CD8-positive, alpha-beta memory T cell (primary cell): Measurements from ENCODE around the gene S100A2. TPM values are rescaled to one million over a fixed set of nuclear protein-coding genes. Genes with fewer than 3 reads are reported as not detected.
A peak's percentile ranks its signal among the peaks of the same experiment; 100 is the strongest.

ENCODE experiments used
- CTCF ChIA-PET: fragments of 350-600 bp; sonication (Branson Sonifier 250); formaldehyde crosslinking; loops from one replicate; lab custom pipeline; 2021; ENCODE audit warnings: antibody characterized with exemption; lab: Charles Lee
- POLR2A ChIA-PET: fragments of 350-600 bp; sonication (Branson Sonifier 250); formaldehyde crosslinking; loops from one replicate; lab custom pipeline; 2021; ENCODE audit warnings: antibody characterized with exemption; lab: Charles Lee
- DNase-seq, 5 donors: peaks; one replicate each; pipeline versions ENCODE4 v3.0.0 to v3.0.0-alpha.2; 2020 to 2022; ENCODE audit warnings: mixed read lengths in 1 of 5
- H3K27ac ChIP-seq: one replicate; pipeline ENCODE4 v1.7.0; 2013; ENCODE audit warnings: low read depth, mild to moderate bottlenecking, low read length, moderate library complexity
- H3K27me3 ChIP-seq: 2 replicates; pipeline ENCODE4 v1.7.0; 2013; ENCODE audit warnings: low read length, mild to moderate bottlenecking; ENCODE audit not compliant: insufficient read depth, poor library complexity, severe bottlenecking
- H3K36me3 ChIP-seq: 2 replicates; pipeline ENCODE4 v1.7.0; 2013; ENCODE audit warnings: mild to moderate bottlenecking, low read length, moderate library complexity; ENCODE audit not compliant: insufficient read depth
- H3K4me1 ChIP-seq: 2 replicates; pipeline ENCODE4 v1.7.0; 2013; ENCODE audit warnings: mild to moderate bottlenecking, low read length, moderate library complexity; ENCODE audit not compliant: insufficient read depth
- H3K4me3 ChIP-seq: 2 replicates; pipeline ENCODE4 v1.7.0; 2013; ENCODE audit warnings: mild to moderate bottlenecking, low read length
- H3K9me3 ChIP-seq: 2 replicates; pipeline ENCODE4 v1.7.0; 2013; ENCODE audit warnings: mild to moderate bottlenecking, low read length
- H3K27ac Mint-ChIP-seq, 8 donors: one replicate each; pipeline ENCODE4 v1.8.0; 2020 to 2021; ENCODE audit warnings: mixed read lengths in 8 of 8, mild to moderate bottlenecking in 6 of 8, inconsistent platforms in 3 of 8, moderate library complexity in 3 of 8
- H3K27me3 Mint-ChIP-seq, 2 donors: one replicate each; pipeline ENCODE4 v1.8.0; 2020 to 2021; ENCODE audit warnings: mixed read lengths in 2 of 2, mild to moderate bottlenecking in 1 of 2, moderate library complexity in 1 of 2
- H3K36me3 Mint-ChIP-seq, 3 donors: one replicate each; pipeline ENCODE4 v1.8.0; 2020 to 2021; ENCODE audit warnings: mixed read lengths in 3 of 3, inconsistent platforms in 1 of 3, mild to moderate bottlenecking in 1 of 3
- H3K4me1 Mint-ChIP-seq, 3 donors: one replicate each; pipeline ENCODE4 v1.8.0; 2020 to 2021; ENCODE audit warnings: mixed read lengths in 3 of 3, inconsistent platforms in 1 of 3, mild to moderate bottlenecking in 1 of 3
- H3K4me3 Mint-ChIP-seq, 7 donors: one replicate each; pipeline ENCODE4 v1.8.0; 2020 to 2021; ENCODE audit warnings: mixed read lengths in 7 of 7, mild to moderate bottlenecking in 6 of 7, moderate library complexity in 4 of 7, inconsistent platforms in 2 of 7
- H3K9me3 Mint-ChIP-seq, 5 donors: one replicate each; pipeline ENCODE4 v1.8.0; 2020 to 2022; ENCODE audit warnings: mixed read lengths in 5 of 5, mild to moderate bottlenecking in 3 of 5, moderate library complexity in 2 of 5, inconsistent platforms in 1 of 5
- polyA plus RNA-seq: library from polyadenylated mRNA; unstranded; fragments of 300-500 nt; fragmentation: Illumina TruSeq; gene quantifications from one replicate; pipeline ENCODE4 v1.2.3, GENCODE V29; 2021
- total RNA-seq, 2 experiments: library from RNA; stranded (reverse); gene quantifications; one replicate each; pipeline ENCODE4 v1.2.3, GENCODE V29; 2021

The S100A2 gene
- total and polyA plus RNA-seq, 3 experiments from 2014 or later = 0.72 to 1.1 (median 0.81) TPM

DNA sequence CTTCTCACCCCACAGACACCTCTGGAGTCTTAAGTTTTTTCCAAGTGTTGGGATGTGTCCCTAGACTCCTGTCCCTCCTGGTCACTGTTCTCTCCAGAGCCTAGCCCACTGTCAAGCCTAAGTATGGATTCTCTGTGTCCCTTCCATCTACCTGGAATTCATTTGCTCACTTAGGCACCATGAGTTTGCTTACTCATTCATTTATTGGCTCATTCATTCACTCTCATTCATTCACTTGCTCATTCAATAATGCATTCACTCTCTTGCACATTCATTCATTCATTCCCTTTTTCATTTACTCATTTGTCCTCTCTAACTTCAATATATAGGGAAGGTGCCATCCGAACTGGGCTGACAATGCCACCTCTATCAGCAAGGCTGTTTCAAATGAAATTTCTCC, 45.7 kb upstream of the S100A2 start:
- no peak overlapping the region for H3K4me3 ChIP-seq
- POLR2A ChIA-PET = no interaction called here
- no peaks in the 10 kb centered on the region for H3K27me3 ChIP-seq
- H3K4me3 Mint-ChIP-seq = no peak overlapping the region
- no peak overlapping the region for H3K27ac ChIP-seq
- no peaks in the 10 kb centered on the region for H3K9me3 ChIP-seq
- H3K9me3 Mint-ChIP-seq = no peaks in the 10 kb centered on the region
- no peaks in the 10 kb centered on the region for H3K4me1 Mint-ChIP-seq
- CTCF ChIA-PET = no interaction called here
- no peaks in the 10 kb centered on the region for H3K36me3 Mint-ChIP-seq
- no peaks in the 10 kb centered on the region for H3K4me1 ChIP-seq
- H3K27me3 Mint-ChIP-seq = peaks cover 0 to 6% of the 10 kb centered on the region in 2 donors
- H3K36me3 ChIP-seq = no peaks in the 10 kb centered on the region
- no peak for DNase-seq
- H3K27ac Mint-ChIP-seq = peak overlapping the region in 1 of 8 donors; percentile 35

DNA sequence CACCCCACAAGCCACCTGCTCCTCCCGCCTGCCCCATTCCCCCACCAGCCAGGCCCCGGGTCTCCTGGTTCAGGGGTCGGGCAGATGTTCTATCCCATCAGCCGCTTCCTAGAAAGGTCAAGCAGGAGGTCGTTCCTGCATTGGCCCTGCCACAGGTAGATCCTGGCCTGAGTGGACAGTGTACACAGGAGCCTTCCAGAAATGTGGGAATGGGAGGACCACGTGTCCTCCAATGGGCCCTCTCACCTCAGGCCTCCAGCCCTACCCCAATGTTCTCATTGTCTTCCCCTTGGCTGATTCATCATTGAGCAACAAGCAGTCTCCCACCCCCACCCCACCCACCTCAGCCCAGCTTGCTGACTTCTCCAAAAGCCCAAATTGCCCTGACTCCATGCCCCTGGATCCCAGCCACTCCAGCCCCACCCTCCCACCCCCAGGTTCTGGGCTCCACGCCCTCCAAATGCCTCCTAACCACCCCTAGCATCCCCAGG, 45.2 kb upstream of the S100A2 start:
- no peaks in the 10 kb centered on the region for H3K4me1 Mint-ChIP-seq
- H3K9me3 Mint-ChIP-seq = no peaks in the 10 kb centered on the region
- H3K36me3 Mint-ChIP-seq = no peaks in the 10 kb centered on the region
- H3K36me3 ChIP-seq = no peaks in the 10 kb centered on the region
- H3K27me3 ChIP-seq = no peaks in the 10 kb centered on the region
- no peak for DNase-seq
- H3K27me3 Mint-ChIP-seq = peaks cover 0 to 6% of the 10 kb centered on the region in 2 donors
- POLR2A ChIA-PET = interaction anchor here (0.6 kb wide), 1 partner anchor 108 kb away, joined by 3 read pairs; no protein-coding TSS in a partner anchor
- H3K27ac ChIP-seq = no peak overlapping the region
- CTCF ChIA-PET = no interaction called here
- no peaks in the 10 kb centered on the region for H3K4me1 ChIP-seq
- no peaks in the 10 kb centered on the region for H3K9me3 ChIP-seq
- no peak overlapping the region for H3K4me3 Mint-ChIP-seq
- H3K27ac Mint-ChIP-seq = peak overlapping the region in 1 of 8 donors; percentile 90
- H3K4me3 ChIP-seq = no peak overlapping the region

DNA sequence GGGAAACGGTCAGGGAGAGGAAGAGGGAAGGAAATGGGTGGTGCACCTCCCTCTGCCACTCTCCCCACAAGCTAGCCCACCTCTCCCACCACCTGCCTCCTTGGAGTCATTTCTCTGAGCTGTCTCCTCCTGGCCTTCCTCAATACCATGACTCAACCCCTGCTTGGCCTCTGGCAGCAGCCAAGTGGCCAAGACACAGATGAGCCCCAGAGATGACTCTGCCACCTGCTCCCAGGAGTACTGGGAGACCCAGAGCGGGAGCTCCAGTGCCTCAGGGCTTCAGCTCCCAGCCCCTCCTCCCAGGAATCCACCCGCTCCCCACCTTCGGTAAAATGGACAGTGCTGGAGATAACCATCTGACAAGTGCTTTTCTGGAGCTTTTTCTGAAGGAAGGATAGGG, 44.7 kb upstream of the S100A2 start:
- H3K27ac Mint-ChIP-seq = peak overlapping the region in 1 of 8 donors; percentile 90
- no peak for DNase-seq
- Histone ChIP-seq H3K27me3 (no peaks in the 10 kb centered on the region), H3K36me3 (no peaks in the 10 kb centered on the region), H3K9me3 (no peaks in the 10 kb centered on the region), H3K4me1 (no peaks in the 10 kb centered on the region), H3K27ac (no peak overlapping the region), H3K4me3 (no peak overlapping the region)
- no peaks in the 10 kb centered on the region for H3K36me3 Mint-ChIP-seq
- peaks cover 0 to 4% of the 10 kb centered on the region in 2 donors for H3K27me3 Mint-ChIP-seq
- no peaks in the 10 kb centered on the region for H3K9me3 Mint-ChIP-seq
- no peaks in the 10 kb centered on the region for H3K4me1 Mint-ChIP-seq
- ChIA-PET CTCF (no interaction called here), POLR2A (interaction anchor here (0.6 kb wide), 1 partner anchor 107 kb away, joined by 3 read pairs; no protein-coding TSS in a partner anchor)
- no peak overlapping the region for H3K4me3 Mint-ChIP-seq

DNA sequence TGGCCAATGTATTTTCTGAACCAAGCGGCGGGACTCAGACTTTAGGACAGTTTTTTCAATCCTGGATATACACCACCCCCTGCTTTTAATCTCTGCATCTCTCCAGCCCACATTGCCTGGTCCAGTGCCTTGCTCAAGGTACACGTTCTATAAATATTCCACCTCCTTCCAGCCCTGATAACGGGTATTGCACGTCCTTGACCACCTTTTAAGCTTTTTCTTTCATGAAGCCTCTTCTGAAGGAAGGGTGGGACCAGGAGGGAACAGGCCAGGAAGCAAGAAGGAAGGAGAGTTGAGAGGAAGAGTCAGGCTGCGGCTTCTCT, 43.9 kb upstream of the S100A2 start:
- H3K36me3 Mint-ChIP-seq = no peaks in the 10 kb centered on the region
- CTCF ChIA-PET = no interaction called here
- no peaks in the 10 kb centered on the region for H3K4me1 Mint-ChIP-seq
- H3K27ac Mint-ChIP-seq = peak overlapping the region in 2 of 8 donors; percentile 25 to 73
- H3K9me3 Mint-ChIP-seq = no peaks in the 10 kb centered on the region
- H3K4me1 ChIP-seq = no peaks in the 10 kb centered on the region
- H3K4me3 Mint-ChIP-seq = no peak overlapping the region
- no peak overlapping the region for H3K27ac ChIP-seq
- H3K4me3 ChIP-seq = no peak overlapping the region
- no peaks in the 10 kb centered on the region for H3K27me3 ChIP-seq
- no peak for DNase-seq
- H3K36me3 ChIP-seq = no peaks in the 10 kb centered on the region
- H3K9me3 ChIP-seq = no peaks in the 10 kb centered on the region
- H3K27me3 Mint-ChIP-seq = peaks cover 0 to 1% of the 10 kb centered on the region in 2 donors
- POLR2A ChIA-PET = no interaction called here

DNA sequence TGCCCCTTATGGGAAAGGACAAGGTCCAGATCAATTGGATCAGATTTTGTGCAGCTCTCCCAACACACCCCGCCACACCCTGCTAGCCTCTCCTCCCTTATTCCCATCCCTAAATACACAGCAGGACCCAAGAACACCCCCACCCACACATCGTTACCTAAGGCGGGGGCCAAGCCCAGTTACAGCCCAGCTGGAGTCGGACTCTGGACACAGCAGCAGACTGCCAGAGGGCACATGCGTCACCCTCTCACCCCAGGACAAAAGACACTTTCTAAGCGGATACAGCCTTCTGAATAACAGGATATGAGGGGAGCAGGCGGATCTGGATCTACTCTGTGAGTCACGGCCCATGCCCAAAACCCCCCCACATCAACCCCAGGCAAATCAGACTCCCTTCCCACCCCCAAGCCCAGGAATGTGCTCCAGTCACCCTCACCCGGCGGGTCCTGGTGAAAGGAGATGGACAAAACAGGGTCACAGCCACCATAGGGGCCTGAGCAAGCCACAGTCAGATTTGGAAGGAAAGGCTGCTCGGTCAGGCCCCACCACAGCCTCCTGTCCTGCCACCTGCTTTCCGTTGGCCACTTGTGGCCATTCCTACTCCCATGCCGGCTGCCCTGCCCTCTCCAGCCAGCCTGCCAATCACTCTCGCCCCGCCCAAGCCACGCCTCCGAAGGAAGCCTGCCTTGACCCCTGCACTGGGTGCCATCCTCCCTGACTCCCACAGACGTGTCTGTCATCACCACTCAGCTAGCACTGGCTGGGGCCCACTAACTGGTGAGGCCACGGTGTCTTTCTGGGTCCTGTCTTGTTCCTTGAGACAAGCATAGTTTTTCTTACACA, 43.3 kb upstream of the S100A2 start:
- Histone ChIP-seq H3K27me3 (no peaks in the 10 kb centered on the region), H3K9me3 (no peaks in the 10 kb centered on the region), H3K4me3 (no peak overlapping the region), H3K4me1 (no peaks in the 10 kb centered on the region), H3K36me3 (no peaks in the 10 kb centered on the region), H3K27ac (no peak overlapping the region)
- H3K27me3 Mint-ChIP-seq = peaks cover 0 to 1% of the 10 kb centered on the region in 2 donors
- H3K9me3 Mint-ChIP-seq = no peaks in the 10 kb centered on the region
- no peaks in the 10 kb centered on the region for H3K4me1 Mint-ChIP-seq
- ChIA-PET POLR2A (no interaction called here), CTCF (no interaction called here)
- no peaks in the 10 kb centered on the region for H3K36me3 Mint-ChIP-seq
- DNase-seq = no peak
- H3K4me3 Mint-ChIP-seq = no peak overlapping the region
- H3K27ac Mint-ChIP-seq = peak overlapping the region in 1 of 8 donors; percentile 73

DNA sequence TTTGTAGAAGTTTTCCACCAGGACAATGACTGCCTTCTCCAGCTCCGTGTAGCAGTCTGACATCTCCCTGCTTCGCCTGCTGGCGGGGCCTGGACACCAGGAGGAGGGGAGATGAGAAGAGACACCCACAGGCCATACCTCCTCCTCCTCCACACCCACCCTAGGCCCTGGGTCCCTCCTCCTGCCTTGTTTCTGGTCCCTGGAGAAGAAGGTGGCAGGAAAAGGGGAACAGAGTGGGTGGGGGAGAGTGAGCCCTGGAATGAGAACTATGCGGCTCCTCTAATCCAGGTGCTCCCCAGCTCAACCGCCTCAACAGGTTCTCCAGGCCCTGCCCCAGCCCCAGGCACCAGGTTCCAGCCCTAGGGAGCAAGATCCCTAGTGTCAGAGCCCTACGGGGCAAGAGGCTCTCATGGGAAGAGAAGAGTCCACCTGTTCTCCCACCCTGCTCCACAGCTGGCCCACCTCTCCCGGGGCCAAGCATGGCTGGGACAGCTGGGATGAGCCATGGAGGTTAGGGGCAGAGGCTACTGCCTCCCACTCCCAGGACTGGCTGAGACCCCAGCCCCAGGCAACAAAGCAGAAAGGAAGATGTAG, 42.5 kb upstream of the S100A2 start:
- Histone ChIP-seq H3K4me1 (no peaks in the 10 kb centered on the region), H3K27me3 (no peaks in the 10 kb centered on the region), H3K9me3 (no peaks in the 10 kb centered on the region), H3K36me3 (no peaks in the 10 kb centered on the region), H3K27ac (no peak overlapping the region), H3K4me3 (no peak overlapping the region)
- Mint-ChIP-seq H3K9me3 (no peaks in the 10 kb centered on the region), H3K4me1 (no peaks in the 10 kb centered on the region), H3K36me3 (no peaks in the 10 kb centered on the region), H3K4me3 (no peak overlapping the region), H3K27me3 (peaks cover 0 to 1% of the 10 kb centered on the region in 2 donors), H3K27ac (no peak overlapping the region)
- ChIA-PET POLR2A (no interaction called here), CTCF (no interaction called here)
- no peak for DNase-seq

DNA sequence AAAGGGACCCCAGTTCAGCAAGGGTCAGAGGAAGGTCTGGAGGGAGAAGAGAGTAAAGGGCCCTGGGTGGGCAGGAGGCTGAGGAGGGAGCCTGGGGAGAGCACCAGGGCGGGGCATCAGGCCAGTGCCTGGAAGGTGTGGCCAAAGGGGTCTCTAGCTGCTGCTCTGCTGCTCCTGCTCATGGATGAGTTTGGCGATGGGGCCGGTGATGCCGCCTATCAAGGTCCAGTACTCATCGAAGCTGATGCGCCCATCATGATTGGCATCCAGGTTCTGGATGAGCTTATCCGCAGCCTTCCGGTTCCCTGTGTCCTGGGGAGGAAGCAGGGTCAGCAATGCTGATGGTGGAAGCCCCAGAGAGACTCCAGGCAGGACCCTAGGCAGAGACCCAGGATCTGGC, 41.7 kb upstream of the S100A2 start:
- Histone ChIP-seq H3K27ac (no peak overlapping the region), H3K36me3 (no peaks in the 10 kb centered on the region), H3K4me1 (no peaks in the 10 kb centered on the region), H3K27me3 (no peaks in the 10 kb centered on the region), H3K9me3 (no peaks in the 10 kb centered on the region), H3K4me3 (no peak overlapping the region)
- Mint-ChIP-seq H3K4me3 (peak overlapping the region in 1 of 7 donors; percentile 74), H3K9me3 (no peaks in the 10 kb centered on the region), H3K4me1 (no peaks in the 10 kb centered on the region), H3K36me3 (no peaks in the 10 kb centered on the region), H3K27ac (no peak overlapping the region), H3K27me3 (peaks cover 0 to 1% of the 10 kb centered on the region in 2 donors)
- ChIA-PET CTCF (no interaction called here), POLR2A (no interaction called here)
- DNase-seq = no peak

DNA sequence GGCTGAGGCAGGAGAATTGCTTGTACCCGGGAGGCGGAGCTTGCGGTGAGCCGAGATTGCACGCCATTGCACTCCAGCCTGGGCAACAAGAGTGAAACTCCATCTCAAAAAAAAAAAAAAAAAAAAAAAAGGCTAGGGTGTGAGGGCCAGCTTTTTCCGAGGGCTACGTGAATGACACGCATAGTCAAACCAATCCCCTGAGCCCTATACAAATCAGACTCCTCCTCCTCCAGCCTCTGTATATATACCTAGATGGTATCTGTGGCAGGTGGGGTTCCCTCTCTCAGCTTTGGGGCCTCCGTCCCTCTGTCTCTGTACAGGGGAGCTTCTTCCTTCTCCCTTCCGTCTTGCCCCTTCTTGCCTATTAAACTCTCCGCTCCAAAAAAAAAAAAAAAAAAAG, 40.5 kb upstream of the S100A2 start:
- Histone ChIP-seq H3K36me3 (no peaks in the 10 kb centered on the region), H3K9me3 (no peaks in the 10 kb centered on the region), H3K4me3 (no peak overlapping the region), H3K4me1 (no peaks in the 10 kb centered on the region), H3K27ac (no peak overlapping the region), H3K27me3 (no peaks in the 10 kb centered on the region)
- H3K27ac Mint-ChIP-seq = no peak overlapping the region
- H3K9me3 Mint-ChIP-seq = no peaks in the 10 kb centered on the region
- ChIA-PET CTCF (interaction anchor here (0.8 kb wide), 1 partner anchor 36 kb away, joined by 3 read pairs; no protein-coding TSS in a partner anchor), POLR2A (no interaction called here)
- H3K4me1 Mint-ChIP-seq = no peaks in the 10 kb centered on the region
- no peak overlapping the region for H3K4me3 Mint-ChIP-seq
- peaks cover 0 to 3% of the 10 kb centered on the region in 2 donors for H3K27me3 Mint-ChIP-seq
- H3K36me3 Mint-ChIP-seq = no peaks in the 10 kb centered on the region
- no peak for DNase-seq
